SK-N-SH (cell line): Measurements from ENCODE around the gene FKBP8. TPM values are rescaled to one million over a fixed set of nuclear protein-coding genes. Genes with fewer than 3 reads are reported as not detected.

Experiments
- CTCF ChIA-PET: fragments of 300-600, 350-600 bp; formaldehyde crosslinking; extraction: SDS; loops from one replicate; lab custom pipeline; 2021; lab: Yijun Ruan, JAX
- POLR2A ChIA-PET: fragments of 350-600 bp; sonication (Branson Sonifier 250); formaldehyde crosslinking; extraction: SDS; loops from one replicate; lab custom pipeline; 2020; ENCODE audit warnings: antibody characterized with exemption, inconsistent platforms; lab: Yijun Ruan, JAX
- DNase-seq: peaks from one replicate; pipeline ENCODE4 v3.0.0; 2012
- H2AFZ ChIP-seq: fragments of 200-600 bp; sonication (generic); 2 replicates; pipeline ENCODE4 v1.8.1; 2016; ENCODE audit warnings: antibody characterized with exemption, mild to moderate bottlenecking, low read depth
- H3F3A ChIP-seq: fragments of 200-600 bp; sonication (generic); replicated peaks from 2 replicates; pipeline ENCODE3; 2016; ENCODE audit warnings: antibody characterized with exemption, mild to moderate bottlenecking; ENCODE audit not compliant: insufficient read depth
- H3K27ac ChIP-seq, 2 experiments: fragments of 200-500 bp in 1 of 2; fragments of 200-600 bp in 1 of 2; sonication (Bioruptor generic) in 1 of 2; sonication (generic), shearing (Covaris generic) in 1 of 2; 2 replicates each; pipeline versions ENCODE4 v1.5.1 to v1.6.1; 2014 to 2016; ENCODE audit warnings: low read depth in 2 of 2, inconsistent platforms in 1 of 2, low read length in 1 of 2, mild to moderate bottlenecking in 1 of 2, mixed read lengths in 1 of 2
- H3K27me3 ChIP-seq: fragments of 200-600 bp; sonication (generic), shearing (Covaris generic); 2 replicates; pipeline ENCODE4 v1.6.1; 2016; ENCODE audit warnings: mixed run types; ENCODE audit not compliant: insufficient read depth
- H3K36me3 ChIP-seq, 2 experiments: fragments of 200-500 bp in 1 of 2; fragments of 200-600 bp in 1 of 2; sonication (Bioruptor generic) in 1 of 2; sonication (generic) in 1 of 2; replicated peaks in 1 of 2; 2 replicates each; pipeline versions ENCODE3 to v1.5.1; 2014 to 2016; ENCODE audit warnings: low read length in 1 of 2, mild to moderate bottlenecking in 1 of 2; ENCODE audit not compliant: insufficient read depth in 2 of 2, control insufficient read depth in 1 of 2
- H3K4me1 ChIP-seq, 2 experiments: fragments of 200-500 bp in 1 of 2; fragments of 200-600 bp in 1 of 2; sonication (Bioruptor generic) in 1 of 2; sonication (generic), shearing (Covaris generic) in 1 of 2; 2 replicates each; pipeline versions ENCODE4 v1.5.1 to v1.6.1; 2014 to 2016; ENCODE audit warnings: low read depth in 1 of 2, low read length in 1 of 2, mixed run types in 1 of 2; ENCODE audit not compliant: insufficient read depth in 2 of 2, control insufficient read depth in 1 of 2
- H3K4me2 ChIP-seq: fragments of 200-600 bp; sonication (generic), shearing (Covaris generic); 2 replicates; pipeline ENCODE4 v1.6.1; 2017; ENCODE audit warnings: mixed run types
- H3K4me3 ChIP-seq, 2 experiments: fragments of 200-500 bp in 1 of 2; fragments of 200-600 bp in 1 of 2; sonication (Bioruptor generic) in 1 of 2; sonication (generic), shearing (Covaris generic) in 1 of 2; 2 replicates each; pipeline versions ENCODE4 v1.5.1 to v1.8.1; 2014 to 2016; ENCODE audit warnings: low read depth in 2 of 2, inconsistent platforms in 1 of 2, low read length in 1 of 2, mild to moderate bottlenecking in 1 of 2, mixed read lengths in 1 of 2, moderate library complexity in 1 of 2
- H3K79me2 ChIP-seq: fragments of 200-600 bp; sonication (generic); 2 replicates; pipeline ENCODE4 v1.8.1; 2017; ENCODE audit warnings: mild to moderate bottlenecking; ENCODE audit not compliant: insufficient read depth
- H3K9ac ChIP-seq: fragments of 200-600 bp; sonication (generic); 2 replicates; pipeline ENCODE4 v1.6.1; 2017; ENCODE audit warnings: mixed run types
- H3K9me2 ChIP-seq: fragments of 200-600 bp; sonication (generic); 2 replicates; pipeline ENCODE4 v1.6.1; 2017; ENCODE audit warnings: mixed run types
- H3K9me3 ChIP-seq: fragments of 200-600 bp; sonication (generic); 2 replicates; pipeline ENCODE4 v1.6.1; 2017; ENCODE audit warnings: mixed run types, mild to moderate bottlenecking, moderate library complexity
- H4K20me1 ChIP-seq: fragments of 200-600 bp; sonication (generic); 2 replicates; pipeline ENCODE4 v1.6.1; 2017; ENCODE audit warnings: mild to moderate bottlenecking, mixed run types; ENCODE audit not compliant: insufficient read depth
- ELF1 ChIP-seq: IDR thresholded peaks from 2 replicates; pipeline ENCODE4 v1.4.0; 2012
- FOXM1 ChIP-seq: IDR thresholded peaks from 2 replicates; pipeline ENCODE4 v1.4.0; 2012; ENCODE audit warnings: low read depth, mild to moderate bottlenecking
- GABPA ChIP-seq: IDR thresholded peaks from 2 replicates; pipeline ENCODE4 v1.4.0; 2012; ENCODE audit warnings: low read depth, mild to moderate bottlenecking
- MXI1 ChIP-seq: IDR thresholded peaks from 2 replicates; pipeline ENCODE4 v1.6.1; 2012; ENCODE audit warnings: mild to moderate bottlenecking, low read depth, low read length, improper control_type of control experiment
- NFIC ChIP-seq: IDR thresholded peaks from 2 replicates; pipeline ENCODE4 v1.4.0; 2012; ENCODE audit warnings: borderline replicate concordance
- NRF1 ChIP-seq: IDR thresholded peaks from 2 replicates; pipeline ENCODE4 v1.6.1; 2012; ENCODE audit warnings: low read depth, mild to moderate bottlenecking, low read length
- POLR2AphosphoS5 ChIP-seq: IDR thresholded peaks from 2 replicates; pipeline ENCODE4 v1.6.1; 2012; ENCODE audit warnings: low read depth, low read length
- RAD21 ChIP-seq: IDR thresholded peaks from 2 replicates; pipeline ENCODE4 v1.6.1; 2012; ENCODE audit warnings: mild to moderate bottlenecking, low read length
- RFX5 ChIP-seq: IDR thresholded peaks from 2 replicates; pipeline ENCODE4 v1.6.1; 2012; ENCODE audit warnings: mild to moderate bottlenecking, improper control_type of control experiment, low read length
- SIN3A ChIP-seq: IDR thresholded peaks from 2 replicates; pipeline ENCODE4 v1.6.1; 2012; ENCODE audit warnings: low read depth, mild to moderate bottlenecking, low read length, moderate library complexity, borderline replicate concordance
- TAF1 ChIP-seq: IDR thresholded peaks from 2 replicates; pipeline ENCODE4 v1.6.1; 2012; ENCODE audit warnings: low read depth, mild to moderate bottlenecking, low read length, moderate library complexity, borderline replicate concordance
- YY1 ChIP-seq: IDR thresholded peaks from 2 replicates; pipeline ENCODE4 v1.4.0; 2012; ENCODE audit warnings: low read depth, mild to moderate bottlenecking
- WGBS: methylation state at CpG from one replicate; pipeline ENCODE4 v1.1.6; 2017; ENCODE audit warnings: low lambda C conversion rate; 5-methylcytosine and 5-hydroxymethylcytosine counted together
- polyA plus RNA-seq, 3 experiments: library from polyadenylated mRNA; depleted of rRNA; stranded (reverse); fragments of >200 nt; gene quantifications; 2 replicates each; pipeline ENCODE4 v1.2.3, GENCODE V29; 2012
- TF ChIP-seq, protein P1 (sequence below): IDR thresholded peaks from 2 replicates; pipeline ENCODE4 v1.4.0; 2012; ENCODE audit warnings: low read depth, borderline replicate concordance
- TF ChIP-seq, protein P2 (sequence below): IDR thresholded peaks from 2 replicates; pipeline ENCODE4; 2012
- TF ChIP-seq, protein P3 (sequence below): IDR thresholded peaks from 2 replicates; pipeline ENCODE4 v1.4.0; 2012; ENCODE audit warnings: low read depth

The FKBP8 gene
- polyA plus RNA-seq, 1 of the 3 experiments (the other 2 are of a cell fraction), result 273 TPM

DNA sequence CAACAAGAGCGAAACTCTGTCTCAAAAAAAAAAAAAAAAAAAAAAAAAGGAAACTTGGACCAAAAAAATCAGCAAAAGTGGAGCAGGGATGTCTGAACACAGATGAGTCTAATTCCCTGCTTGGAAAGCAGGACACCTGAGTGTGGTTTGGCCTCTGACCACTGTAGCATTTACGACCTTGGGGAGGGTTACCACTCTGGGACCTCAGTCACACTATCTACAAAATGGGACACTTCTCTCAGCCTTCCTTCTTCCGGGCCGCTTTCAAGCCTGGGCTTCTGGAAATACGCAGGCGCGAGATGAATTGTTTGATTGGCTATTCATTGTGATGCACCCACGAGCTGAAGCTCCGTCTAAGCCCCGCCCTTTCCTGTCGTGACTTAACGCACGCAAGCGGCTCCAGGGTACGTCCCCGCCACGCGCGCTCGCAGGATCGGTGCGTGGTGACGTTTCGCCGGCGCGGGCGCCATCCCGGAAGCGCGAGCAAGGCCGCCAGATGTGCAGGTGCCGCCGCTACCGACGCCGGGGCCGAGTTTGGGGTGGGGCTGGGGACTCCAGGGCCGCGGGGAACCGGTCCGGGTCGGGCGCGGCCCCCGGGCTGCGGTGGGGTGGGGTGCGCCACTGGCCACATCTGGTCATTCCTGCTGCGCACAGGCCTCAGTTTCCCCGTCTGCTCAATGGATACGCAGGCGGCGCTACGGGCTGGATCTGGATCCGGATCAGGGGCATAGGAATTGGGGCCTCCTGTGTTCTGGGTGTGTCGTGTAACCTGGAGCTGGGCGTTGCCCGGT, 14.2 kb upstream of the FKBP8 start, which contains the start of gene KXD1:
Gene KXD1 (plus strand): TSS at position 460 of the 791 bp plus-strand sequence. CDS start 4,187 bp downstream, outside the sequence.
- Histone ChIP-seq H3K36me3 (peaks cover 4 to 5% of the 10 kb centered on the region in 2 experiments), H3K79me2 (peaks cover 48% of the 10 kb centered on the region), H3F3A (peaks cover 3% of the 10 kb centered on the region), H3K9ac (peak within 1 kb of the TSS; percentile 75), H4K20me1 (no peaks in the 10 kb centered on the region), H3K4me3 (peak within 1 kb of the TSS; percentile 78 to 85), H2AFZ (peak within 1 kb of the TSS; percentile 85), H3K4me1 (peaks cover 0 to 5% of the 10 kb centered on the region in 2 experiments; a peak in 1 of 4 replicates), H3K27ac (peak within 1 kb of the TSS; percentile 46 to 60), H3K9me3 (no peaks in the 10 kb centered on the region), H3K27me3 (no peaks in the 10 kb centered on the region), H3K9me2 (no peaks in the 10 kb centered on the region), H3K4me2 (peak within 1 kb of the TSS; percentile 90)
- POLR2A ChIA-PET, result interaction anchor here (0.6 to 2.5 kb wide), 4 partner anchors 13 to 37 kb away, joined by 3 to 14 read pairs (median 3); partner anchors contain the start of gene UBA52
- peak; percentile 97 for DNase-seq
- TF ChIP-seq TAF1 (peak; percentile 7), MXI1 (peak; percentile 92), SIN3A (peak; percentile 81; the same call in 1 of the 2 replicates), GABPA (peak; percentile 66), ELF1 (peak; percentile 96), YY1 (0 out of 2 replicates have a peak, but pooled peaks have one; percentile 13), FOXM1 (no peak), RFX5 (peak; percentile 68; the same call in 1 of the 2 replicates), NRF1 (peak; percentile 83), POLR2AphosphoS5 (peak; percentile 80), NFIC (no peak), RAD21 (no peak)
- TF ChIP-seq, protein P1, sequence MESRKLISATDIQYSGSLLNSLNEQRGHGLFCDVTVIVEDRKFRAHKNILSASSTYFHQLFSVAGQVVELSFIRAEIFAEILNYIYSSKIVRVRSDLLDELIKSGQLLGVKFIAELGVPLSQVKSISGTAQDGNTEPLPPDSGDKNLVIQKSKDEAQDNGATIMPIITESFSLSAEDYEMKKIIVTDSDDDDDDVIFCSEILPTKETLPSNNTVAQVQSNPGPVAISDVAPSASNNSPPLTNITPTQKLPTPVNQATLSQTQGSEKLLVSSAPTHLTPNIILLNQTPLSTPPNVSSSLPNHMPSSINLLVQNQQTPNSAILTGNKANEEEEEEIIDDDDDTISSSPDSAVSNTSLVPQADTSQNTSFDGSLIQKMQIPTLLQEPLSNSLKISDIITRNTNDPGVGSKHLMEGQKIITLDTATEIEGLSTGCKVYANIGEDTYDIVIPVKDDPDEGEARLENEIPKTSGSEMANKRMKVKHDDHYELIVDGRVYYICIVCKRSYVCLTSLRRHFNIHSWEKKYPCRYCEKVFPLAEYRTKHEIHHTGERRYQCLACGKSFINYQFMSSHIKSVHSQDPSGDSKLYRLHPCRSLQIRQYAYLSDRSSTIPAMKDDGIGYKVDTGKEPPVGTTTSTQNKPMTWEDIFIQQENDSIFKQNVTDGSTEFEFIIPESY, result no peak
- TF ChIP-seq, protein P2, sequence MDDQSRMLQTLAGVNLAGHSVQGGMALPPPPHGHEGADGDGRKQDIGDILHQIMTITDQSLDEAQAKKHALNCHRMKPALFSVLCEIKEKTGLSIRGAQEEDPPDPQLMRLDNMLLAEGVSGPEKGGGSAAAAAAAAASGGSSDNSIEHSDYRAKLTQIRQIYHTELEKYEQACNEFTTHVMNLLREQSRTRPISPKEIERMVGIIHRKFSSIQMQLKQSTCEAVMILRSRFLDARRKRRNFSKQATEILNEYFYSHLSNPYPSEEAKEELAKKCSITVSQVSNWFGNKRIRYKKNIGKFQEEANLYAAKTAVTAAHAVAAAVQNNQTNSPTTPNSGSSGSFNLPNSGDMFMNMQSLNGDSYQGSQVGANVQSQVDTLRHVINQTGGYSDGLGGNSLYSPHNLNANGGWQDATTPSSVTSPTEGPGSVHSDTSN, result peak; percentile 10; the same call in 1 of the 2 replicates
- TF ChIP-seq, protein P3, sequence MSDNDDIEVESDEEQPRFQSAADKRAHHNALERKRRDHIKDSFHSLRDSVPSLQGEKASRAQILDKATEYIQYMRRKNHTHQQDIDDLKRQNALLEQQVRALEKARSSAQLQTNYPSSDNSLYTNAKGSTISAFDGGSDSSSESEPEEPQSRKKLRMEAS, result peak; percentile 87
- WGBS, result under 1% methylated on average over 50 of the region's 58 CpGs
- CTCF ChIA-PET, result interaction anchor here (0.8 to 2.5 kb wide), 9 partner anchors 14 to 290 kb away, joined by 4 to 8 read pairs (median 5); partner anchors contain the start of genes REX1BD and UBA52
